Left ventricle myocardium inferior (tissue), 1 donor: ENCODE results near the gene CACNG5. TPM values are rescaled to one million over a fixed set of nuclear protein-coding genes. Genes with fewer than 3 reads are reported as not detected.

ENCODE experiments used
- DNase-seq: peaks from one replicate; pipeline ENCODE4 v3.0.0-alpha.2; 2020
- H3K27ac ChIP-seq: fragments of 200-600 bp; replicated peaks from 2 replicates; pipeline ENCODE4 v1.8.0; 2021
- H3K27me3 ChIP-seq: fragments of 200-600 bp; 2 replicates; pipeline ENCODE4 v1.8.0; 2021; ENCODE audit warnings: low read depth
- H3K36me3 ChIP-seq: fragments of 200-600 bp; 2 replicates; pipeline ENCODE4 v1.8.0; 2021
- H3K4me1 ChIP-seq: fragments of 200-600 bp; 2 replicates; pipeline ENCODE4 v1.8.0; 2021
- H3K4me3 ChIP-seq: fragments of 200-600 bp; 2 replicates; pipeline ENCODE4 v1.8.0; 2021; ENCODE audit warnings: mild to moderate bottlenecking, moderate library complexity
- H3K9me3 ChIP-seq: fragments of 200-600 bp; replicated peaks from 2 replicates; pipeline ENCODE4 v1.8.0; 2021
- CTCF ChIP-seq: fragments of 200-600 bp; IDR thresholded peaks from 2 replicates; pipeline ENCODE4 v1.8.0; 2021; ENCODE audit warnings: antibody characterized with exemption, mild to moderate bottlenecking, borderline replicate concordance
- intact Hi-C: fragments of 100-400 bp; cut with micrococcal nuclease; formaldehyde crosslinking; loops from one replicate; pipeline ENCODE4 v1.11.0; 2022
- total RNA-seq: library from RNA; stranded (reverse); fragmentation: NEBNext Ultra II Directional; extraction: Animal tissue kit (Norgen Biotek cat#: 25700); gene quantifications from one replicate; pipeline ENCODE4 v1.2.1, GENCODE V29; 2021
- donor health status: DM: no; HTN: yes; CAD: no; lungs with severe emphysema.

Gene CACNG5
- total RNA-seq, 1 donor from 2014 or later: not detected

- Histone ChIP-seq H3K36me3 (no peaks in the 10 kb centered on the region), H3K9me3 (no peaks in the 10 kb centered on the region), H3K27me3 (peaks cover 85% of the 10 kb centered on the region), H3K4me1 (no peaks in the 10 kb centered on the region), H3K27ac (no peak overlapping the region), H3K4me3 (no peak overlapping the region)
- no peak for TF ChIP-seq CTCF
- intact Hi-C loops: no loop called here
- no peak for DNase-seq
Observed at GRCh38 chr17:66830451-66830850, 4.5 kb upstream of the CACNG5 start.

GRCh38 chr17:66831383-66832210 is 3.3 kb upstream of the CACNG5 start:
- TF ChIP-seq CTCF: no peak
- Histone ChIP-seq H3K27ac (no peak overlapping the region), H3K27me3 (peaks cover 91% of the 10 kb centered on the region), H3K4me1 (no peaks in the 10 kb centered on the region), H3K36me3 (no peaks in the 10 kb centered on the region), H3K4me3 (no peak overlapping the region), H3K9me3 (no peaks in the 10 kb centered on the region)
- intact Hi-C loops: no loop called here
- no peak for DNase-seq

- Histone ChIP-seq H3K27me3 (peaks cover 96% of the 10 kb centered on the region), H3K9me3 (no peaks in the 10 kb centered on the region), H3K4me1 (no peaks in the 10 kb centered on the region), H3K27ac (no peak overlapping the region), H3K36me3 (no peaks in the 10 kb centered on the region), H3K4me3 (no peak overlapping the region)
- intact Hi-C loops: no loop called here
- no peak for TF ChIP-seq CTCF
- DNase-seq: no peak
Observed at GRCh38 chr17:66833201-66833600, 1.7 kb upstream of the CACNG5 start.

- no peak for DNase-seq
- no peak for TF ChIP-seq CTCF
- Histone ChIP-seq H3K27me3 (peaks cover 97% of the 10 kb centered on the region), H3K4me1 (no peaks in the 10 kb centered on the region), H3K36me3 (no peaks in the 10 kb centered on the region), H3K4me3 (no peak overlapping the region), H3K27ac (no peak overlapping the region), H3K9me3 (no peaks in the 10 kb centered on the region)
- intact Hi-C loops: no loop called here
Observed at GRCh38 chr17:66834426-66834918, 445 bp upstream of the CACNG5 start.

GRCh38 chr17:66835476-66835875 is 559 bp downstream of the CACNG5 start:
- H3K9me3 ChIP-seq: no peaks in the 10 kb centered on the region
- no peak overlapping the region for H3K4me3 ChIP-seq
- no peaks in the 10 kb centered on the region for H3K36me3 ChIP-seq
- no peak for TF ChIP-seq CTCF
- H3K27me3 ChIP-seq: peaks cover 98% of the 10 kb centered on the region
- intact Hi-C loops: no loop called here
- H3K4me1 ChIP-seq: no peaks in the 10 kb centered on the region
- no peak for DNase-seq
- no peak overlapping the region for H3K27ac ChIP-seq
